ENCODE results near the gene SMAD3.

Gene SMAD3

DNA sequence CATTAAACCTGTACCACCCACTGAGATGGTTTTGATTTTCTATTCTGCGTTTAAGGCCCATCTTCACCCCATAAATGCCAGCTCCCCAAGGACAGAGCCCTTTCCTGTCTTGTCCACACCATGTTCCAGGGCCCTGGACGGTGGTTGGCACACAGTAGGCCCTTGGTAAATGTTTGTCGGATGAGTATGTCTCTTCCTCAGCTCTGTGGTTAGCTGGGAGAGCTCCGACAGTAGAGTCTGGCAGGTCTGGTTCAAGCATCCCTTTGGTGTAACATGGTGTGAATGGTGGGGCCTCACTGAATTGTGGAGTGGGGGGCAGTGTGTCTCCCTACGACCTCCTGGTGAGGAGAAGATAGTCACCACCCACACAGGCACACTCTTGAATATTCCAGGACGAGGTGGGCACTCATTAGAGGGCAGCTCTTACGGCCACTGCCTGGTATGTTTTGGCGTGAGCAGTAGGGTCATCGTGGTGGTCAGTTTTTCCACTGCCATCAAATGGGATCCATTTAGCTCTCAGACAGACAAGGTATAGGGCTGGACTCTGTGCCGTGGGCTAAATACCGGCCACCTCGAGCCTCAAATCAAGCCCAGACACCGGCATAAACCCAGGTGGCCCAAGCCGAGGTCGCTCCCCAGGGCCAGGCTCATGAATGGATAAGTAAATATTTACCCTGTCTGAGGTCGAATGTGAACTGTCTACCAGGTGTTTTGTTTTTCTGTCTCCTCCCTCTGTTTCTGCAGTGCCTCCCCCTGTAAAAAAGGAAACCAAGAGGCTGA is 61.3 kb downstream of the SMAD3 start:
- Histone ChIP-seq H3K36me3 (ENCODE audit: control insufficient read depth, insufficient read depth, low read length) (no peaks in the 10 kb centered on the region), H3K4me3 (ENCODE audit: low read depth, low read length) (no peak overlapping the region), H3K4me1 (ENCODE audit: control insufficient read depth, insufficient read depth, low read length) (peaks cover 11% of the 10 kb centered on the region), H3K27ac (ENCODE audit: low read depth, low read length) (no peak overlapping the region), H3K9me3 (ENCODE audit: control insufficient read depth, insufficient read depth, low read length) (no peaks in the 10 kb centered on the region), H3K9ac (ENCODE audit: low read depth, low read length) (no peak overlapping the region), H3K27me3 (ENCODE audit: control insufficient read depth, insufficient read depth, low read length) (no peaks in the 10 kb centered on the region)

GRCh38 chr15:67127331-67127664 is 61.9 kb downstream of the SMAD3 start:
- no peak overlapping the region for H3K9ac ChIP-seq (ENCODE audit: low read depth, low read length)
- no peak overlapping the region for H3K27ac ChIP-seq (ENCODE audit: low read depth, low read length)
- peaks cover 11% of the 10 kb centered on the region for H3K4me1 ChIP-seq (ENCODE audit: control insufficient read depth, insufficient read depth, low read length)
- H3K27me3 ChIP-seq (ENCODE audit: control insufficient read depth, insufficient read depth, low read length) = no peaks in the 10 kb centered on the region
- no peaks in the 10 kb centered on the region for H3K36me3 ChIP-seq (ENCODE audit: control insufficient read depth, insufficient read depth, low read length)
- no peaks in the 10 kb centered on the region for H3K9me3 ChIP-seq (ENCODE audit: control insufficient read depth, insufficient read depth, low read length)
- H3K4me3 ChIP-seq (ENCODE audit: low read depth, low read length) = no peak overlapping the region

GRCh38 chr15:67127965-67128364 is 62.6 kb downstream of the SMAD3 start:
- Histone ChIP-seq H3K4me1 (ENCODE audit: control insufficient read depth, insufficient read depth, low read length) (peaks cover 14% of the 10 kb centered on the region), H3K4me3 (ENCODE audit: low read depth, low read length) (no peak overlapping the region), H3K36me3 (ENCODE audit: control insufficient read depth, insufficient read depth, low read length) (no peaks in the 10 kb centered on the region), H3K27ac (ENCODE audit: low read depth, low read length) (no peak overlapping the region), H3K9me3 (ENCODE audit: control insufficient read depth, insufficient read depth, low read length) (no peaks in the 10 kb centered on the region), H3K9ac (ENCODE audit: low read depth, low read length) (no peak overlapping the region), H3K27me3 (ENCODE audit: control insufficient read depth, insufficient read depth, low read length) (no peaks in the 10 kb centered on the region)

- Histone ChIP-seq H3K27me3 (ENCODE audit: control insufficient read depth, insufficient read depth, low read length) (no peaks in the 10 kb centered on the region), H3K4me3 (ENCODE audit: low read depth, low read length) (no peak overlapping the region), H3K27ac (ENCODE audit: low read depth, low read length) (no peak overlapping the region), H3K9ac (ENCODE audit: low read depth, low read length) (no peak overlapping the region), H3K4me1 (ENCODE audit: control insufficient read depth, insufficient read depth, low read length) (peaks cover 34% of the 10 kb centered on the region), H3K36me3 (ENCODE audit: control insufficient read depth, insufficient read depth, low read length) (no peaks in the 10 kb centered on the region), H3K9me3 (ENCODE audit: control insufficient read depth, insufficient read depth, low read length) (no peaks in the 10 kb centered on the region)
Measured at GRCh38 chr15:67130166-67130565, 64.8 kb downstream of the SMAD3 start.

DNA sequence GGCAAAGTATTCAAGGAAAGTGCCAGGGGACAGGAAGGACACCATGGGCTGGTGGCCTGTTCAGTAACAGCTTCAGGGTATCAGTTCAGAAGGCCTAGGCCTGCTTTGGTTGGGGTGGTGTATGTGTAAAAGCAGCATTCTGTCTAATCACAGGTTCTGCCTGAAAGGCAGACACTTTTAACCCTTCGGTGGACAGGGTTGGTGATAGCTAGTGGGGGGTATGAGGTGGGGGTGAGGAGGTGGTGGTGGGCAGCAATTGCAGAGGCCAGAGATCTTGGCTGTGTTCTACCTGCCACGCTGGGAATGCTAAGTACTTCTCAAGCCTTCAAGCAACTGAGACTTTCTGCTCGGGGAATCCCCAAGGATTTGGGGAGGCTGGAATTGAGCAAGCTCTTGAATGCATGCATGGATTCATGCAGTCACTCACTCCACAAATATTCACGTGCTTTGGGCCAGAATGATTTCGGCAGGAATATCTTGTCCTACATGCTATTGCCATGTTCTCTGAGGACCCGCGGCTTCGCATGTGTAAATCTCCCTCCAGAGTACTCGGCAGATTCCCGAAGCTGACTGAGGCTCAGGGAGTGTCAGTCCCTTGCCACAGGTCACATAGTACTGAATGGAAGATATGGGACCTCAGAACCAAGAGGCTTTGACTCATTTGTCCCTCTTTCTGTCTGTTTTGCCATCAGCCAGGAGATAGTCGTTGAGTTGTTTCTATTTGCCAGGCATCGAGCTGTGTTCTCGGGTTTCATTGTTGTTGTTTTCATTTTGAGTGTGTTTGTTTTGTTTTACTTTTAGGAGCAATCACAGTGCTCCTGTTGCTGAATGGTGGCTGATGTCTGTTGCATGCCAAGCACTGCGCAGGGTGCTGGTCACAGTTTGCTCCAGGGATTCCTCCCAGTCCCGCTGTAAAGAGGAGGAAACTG is 65.5 kb downstream of the SMAD3 start:
- Histone ChIP-seq H3K4me3 (ENCODE audit: low read depth, low read length) (no peak overlapping the region), H3K9ac (ENCODE audit: low read depth, low read length) (no peak overlapping the region), H3K4me1 (ENCODE audit: control insufficient read depth, insufficient read depth, low read length) (peaks cover 38% of the 10 kb centered on the region), H3K9me3 (ENCODE audit: control insufficient read depth, insufficient read depth, low read length) (no peaks in the 10 kb centered on the region), H3K36me3 (ENCODE audit: control insufficient read depth, insufficient read depth, low read length) (no peaks in the 10 kb centered on the region), H3K27ac (ENCODE audit: low read depth, low read length) (no peak overlapping the region), H3K27me3 (ENCODE audit: control insufficient read depth, insufficient read depth, low read length) (no peaks in the 10 kb centered on the region)

GRCh38 chr15:67132276-67132675 is 66.9 kb downstream of the SMAD3 start:
- Histone ChIP-seq H3K27ac (ENCODE audit: low read depth, low read length) (no peak overlapping the region), H3K9me3 (ENCODE audit: control insufficient read depth, insufficient read depth, low read length) (no peaks in the 10 kb centered on the region), H3K4me3 (ENCODE audit: low read depth, low read length) (no peak overlapping the region), H3K4me1 (ENCODE audit: control insufficient read depth, insufficient read depth, low read length) (peaks cover 41% of the 10 kb centered on the region), H3K27me3 (ENCODE audit: control insufficient read depth, insufficient read depth, low read length) (no peaks in the 10 kb centered on the region), H3K36me3 (ENCODE audit: control insufficient read depth, insufficient read depth, low read length) (no peaks in the 10 kb centered on the region), H3K9ac (ENCODE audit: low read depth, low read length) (no peak overlapping the region)

DNA sequence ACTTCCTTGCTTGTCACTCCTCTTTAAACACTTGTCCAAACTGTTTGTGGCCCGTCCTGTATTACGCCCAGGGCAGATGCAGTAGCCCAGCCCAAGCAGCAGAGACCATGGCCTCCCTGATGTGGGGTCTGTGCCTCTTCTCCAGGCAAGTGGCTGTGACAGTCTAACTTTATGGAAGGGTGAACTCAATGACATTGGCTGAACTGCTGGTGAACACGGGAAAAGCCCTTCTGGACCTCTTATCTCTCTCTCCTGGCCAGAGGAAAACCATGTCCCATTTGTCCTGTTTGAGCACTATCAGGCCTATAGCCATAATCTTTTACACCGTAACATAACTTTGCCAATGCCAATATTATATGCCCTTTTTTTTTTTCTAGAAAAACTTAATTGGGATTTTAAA is 67.6 kb downstream of the SMAD3 start:
- peaks cover 47% of the 10 kb centered on the region for H3K4me1 ChIP-seq (ENCODE audit: control insufficient read depth, insufficient read depth, low read length)

DNA sequence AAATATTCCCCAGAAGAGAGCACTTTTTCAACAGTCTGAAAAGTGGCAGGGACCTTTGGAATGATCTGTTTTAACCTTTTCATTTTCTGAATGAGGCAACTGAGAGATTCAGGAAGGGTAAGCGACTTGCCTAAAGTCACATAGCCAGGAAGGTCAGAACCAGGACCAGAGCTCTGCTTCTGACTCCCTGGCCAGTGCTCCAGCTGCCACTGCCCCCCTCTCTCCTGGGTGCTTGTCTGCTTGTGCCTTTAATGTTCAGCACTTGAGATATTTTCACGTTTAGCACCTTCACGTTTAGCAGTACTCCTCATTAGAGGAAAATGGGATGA is 68.3 kb downstream of the SMAD3 start:
- Histone ChIP-seq H3K4me3 (ENCODE audit: low read depth, low read length) (no peak overlapping the region), H3K36me3 (ENCODE audit: control insufficient read depth, insufficient read depth, low read length) (no peaks in the 10 kb centered on the region), H3K27me3 (ENCODE audit: control insufficient read depth, insufficient read depth, low read length) (no peaks in the 10 kb centered on the region), H3K27ac (ENCODE audit: low read depth, low read length) (peak overlapping the region; percentile 37), H3K9ac (ENCODE audit: low read depth, low read length) (no peak overlapping the region), H3K9me3 (ENCODE audit: control insufficient read depth, insufficient read depth, low read length) (no peaks in the 10 kb centered on the region), H3K4me1 (ENCODE audit: control insufficient read depth, insufficient read depth, low read length) (peaks cover 53% of the 10 kb centered on the region)

More for the DNA sequence above, 67.6 kb downstream of the SMAD3 start:
- Histone ChIP-seq H3K27ac (ENCODE audit: low read depth, low read length) (no peak overlapping the region), H3K9ac (ENCODE audit: low read depth, low read length) (no peak overlapping the region), H3K27me3 (ENCODE audit: control insufficient read depth, insufficient read depth, low read length) (no peaks in the 10 kb centered on the region), H3K4me3 (ENCODE audit: low read depth, low read length) (no peak overlapping the region), H3K36me3 (ENCODE audit: control insufficient read depth, insufficient read depth, low read length) (no peaks in the 10 kb centered on the region), H3K9me3 (ENCODE audit: control insufficient read depth, insufficient read depth, low read length) (no peaks in the 10 kb centered on the region)

DNA sequence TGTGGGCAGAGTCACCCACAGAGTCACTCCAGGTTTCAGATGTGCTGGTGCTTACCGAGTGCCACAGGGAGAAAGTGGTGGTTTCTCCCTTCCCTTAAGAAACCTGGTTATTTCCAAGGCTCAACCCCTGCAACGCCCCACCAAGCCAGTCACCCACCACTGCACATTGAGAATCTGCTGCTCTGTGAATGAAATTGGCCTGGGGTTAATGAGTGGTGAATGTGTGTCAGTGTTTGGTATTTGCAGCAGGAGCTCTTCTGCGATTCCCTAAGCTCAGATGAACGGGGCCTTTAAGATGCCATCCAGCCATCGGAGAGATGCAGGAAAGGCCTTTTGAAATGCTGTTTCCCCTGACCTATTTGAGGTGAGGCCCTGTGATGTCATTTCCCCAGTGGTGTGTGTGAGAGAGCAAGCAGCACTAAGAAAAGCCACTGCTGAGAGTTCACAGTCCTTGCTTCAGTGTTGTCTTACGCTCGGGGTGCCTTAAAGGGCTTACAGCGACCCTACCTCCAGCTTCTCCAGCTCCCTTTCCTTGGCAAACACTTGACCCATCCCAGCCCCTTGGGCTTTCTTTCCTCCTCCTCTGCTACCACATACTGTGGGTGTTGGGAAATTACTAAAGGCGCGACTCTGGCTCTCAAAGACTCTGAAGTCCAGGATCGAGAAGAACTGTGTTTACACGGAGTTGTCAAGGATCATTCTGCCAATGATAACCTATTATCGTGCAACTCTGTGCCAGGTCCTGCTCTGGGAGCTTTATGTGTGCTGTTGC is 68.9 kb downstream of the SMAD3 start:
- Histone ChIP-seq H3K36me3 (ENCODE audit: control insufficient read depth, insufficient read depth, low read length) (no peaks in the 10 kb centered on the region), H3K27ac (ENCODE audit: low read depth, low read length) (peak overlapping the region; percentile 37), H3K9me3 (ENCODE audit: control insufficient read depth, insufficient read depth, low read length) (no peaks in the 10 kb centered on the region), H3K4me3 (ENCODE audit: low read depth, low read length) (no peak overlapping the region), H3K4me1 (ENCODE audit: control insufficient read depth, insufficient read depth, low read length) (peaks cover 58% of the 10 kb centered on the region), H3K9ac (ENCODE audit: low read depth, low read length) (no peak overlapping the region), H3K27me3 (ENCODE audit: control insufficient read depth, insufficient read depth, low read length) (no peaks in the 10 kb centered on the region)

DNA sequence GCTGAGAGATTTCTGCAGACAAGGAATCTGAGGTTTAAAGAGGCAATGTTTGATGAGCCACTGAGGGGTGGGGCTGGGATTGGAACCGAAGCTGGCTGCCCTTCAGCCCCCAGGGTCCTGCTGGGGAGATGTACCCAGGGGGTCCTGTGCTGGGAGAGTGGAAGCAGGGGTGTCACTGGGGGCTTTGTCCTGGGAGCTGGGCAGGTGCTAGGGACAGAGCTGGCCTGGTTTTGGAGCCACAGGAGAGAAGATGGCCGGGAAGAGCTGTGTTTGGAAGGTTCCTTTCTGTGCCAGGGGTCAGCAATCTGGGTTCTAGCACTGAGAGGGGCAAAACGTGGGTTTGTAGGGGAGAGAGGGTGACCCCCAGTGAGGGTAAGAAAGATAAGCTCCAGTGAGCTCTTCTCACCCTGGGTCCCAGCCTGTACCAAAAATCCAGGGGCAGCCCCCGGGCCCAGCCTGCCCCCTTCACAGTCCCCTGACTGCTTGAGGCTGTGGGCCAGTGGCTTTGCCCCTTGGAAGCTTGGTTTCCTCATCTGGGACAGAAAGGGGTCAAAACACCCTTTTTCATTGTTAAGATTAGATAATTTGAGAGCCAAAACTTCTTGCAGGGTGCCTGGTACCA is 69.6 kb downstream of the SMAD3 start:
- Histone ChIP-seq H3K4me1 (ENCODE audit: control insufficient read depth, insufficient read depth, low read length) (peaks cover 62% of the 10 kb centered on the region), H3K9ac (ENCODE audit: low read depth, low read length) (no peak overlapping the region), H3K9me3 (ENCODE audit: control insufficient read depth, insufficient read depth, low read length) (no peaks in the 10 kb centered on the region), H3K4me3 (ENCODE audit: low read depth, low read length) (no peak overlapping the region), H3K27me3 (ENCODE audit: control insufficient read depth, insufficient read depth, low read length) (no peaks in the 10 kb centered on the region), H3K36me3 (ENCODE audit: control insufficient read depth, insufficient read depth, low read length) (no peaks in the 10 kb centered on the region), H3K27ac (ENCODE audit: low read depth, low read length) (peak overlapping the region; percentile 48)

Measured in HUES48 (cell line).